ENCODE measurements around the gene HSF5. TPM values are rescaled to one million over a fixed set of nuclear protein-coding genes. Genes with fewer than 3 reads are reported as not detected.

Gene HSF5
- polyA plus RNA-seq, 3 donors = 0.07 TPM; not detected in 2

DNA sequence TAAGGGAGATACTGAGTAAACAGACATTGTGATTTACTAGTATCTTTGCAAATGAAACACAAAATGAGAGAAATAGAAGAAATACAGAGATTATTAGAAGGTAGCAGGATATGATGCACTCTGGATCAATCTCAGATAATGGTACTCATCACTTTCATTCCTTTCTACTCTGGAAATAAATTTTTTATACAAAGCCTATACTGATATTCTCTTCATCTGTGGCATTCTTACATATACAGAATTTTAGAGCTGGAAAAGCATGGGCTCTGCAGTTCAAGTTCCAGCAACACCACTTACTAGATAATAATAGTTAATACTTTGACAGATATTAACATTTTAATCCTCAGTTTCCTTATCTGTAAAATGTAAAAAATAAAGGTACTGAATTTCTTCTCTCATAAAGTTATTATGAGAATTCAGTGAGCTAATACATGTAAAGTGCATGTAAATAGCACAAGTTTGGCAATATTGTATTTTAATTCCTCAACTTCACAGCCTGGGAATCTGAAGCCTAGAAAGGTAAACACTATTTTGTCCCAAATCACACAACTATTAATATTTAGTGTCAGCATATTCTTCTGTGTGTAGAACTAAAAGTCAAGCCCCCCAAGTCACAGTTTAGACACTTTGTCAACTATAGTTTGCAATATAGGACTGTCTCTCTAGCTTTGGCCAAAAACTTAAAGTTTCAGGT is 77.3 kb downstream of the HSF5 start:
- H3K79me2 ChIP-seq (ENCODE audit: insufficient read depth, low read length) = no peaks in the 10 kb centered on the region
- intact Hi-C loops (cut with micrococcal nuclease) = no loop called here
- no peaks in the 10 kb centered on the region for H3K27me3 ChIP-seq (ENCODE audit: control insufficient read depth in 2 of 2, insufficient read depth in 2 of 2, low read length in 2 of 2)
- H3K4me1 ChIP-seq (ENCODE audit: control insufficient read depth in 1 of 2, insufficient read depth in 2 of 2, low read length in 2 of 2) = no peaks in the 10 kb centered on the region
- no peaks in the 10 kb centered on the region for H4K20me1 ChIP-seq (ENCODE audit: insufficient read depth, low read length)
- Mint-ChIP-seq H3K27me3 (ENCODE audit: low read depth in 3 of 3) (peaks cover 0 to 7% (median 5%) of the 10 kb centered on the region in 3 donors), H3K9me3 (no peaks in the 10 kb centered on the region), H3K4me3 (no peak overlapping the region), H3K27ac (no peak overlapping the region), H3K4me1 (no peaks in the 10 kb centered on the region), H3K36me3 (no peaks in the 10 kb centered on the region)
- DNase-seq = no peak
- no peak overlapping the region for H3K9ac ChIP-seq (ENCODE audit: insufficient read depth, low read length, poor library complexity, severe bottlenecking)
- H2AFZ ChIP-seq (ENCODE audit: insufficient read depth, low read depth, low read length, poor library complexity, severe bottlenecking) = no peak overlapping the region
- TF ChIP-seq, protein P1, sequence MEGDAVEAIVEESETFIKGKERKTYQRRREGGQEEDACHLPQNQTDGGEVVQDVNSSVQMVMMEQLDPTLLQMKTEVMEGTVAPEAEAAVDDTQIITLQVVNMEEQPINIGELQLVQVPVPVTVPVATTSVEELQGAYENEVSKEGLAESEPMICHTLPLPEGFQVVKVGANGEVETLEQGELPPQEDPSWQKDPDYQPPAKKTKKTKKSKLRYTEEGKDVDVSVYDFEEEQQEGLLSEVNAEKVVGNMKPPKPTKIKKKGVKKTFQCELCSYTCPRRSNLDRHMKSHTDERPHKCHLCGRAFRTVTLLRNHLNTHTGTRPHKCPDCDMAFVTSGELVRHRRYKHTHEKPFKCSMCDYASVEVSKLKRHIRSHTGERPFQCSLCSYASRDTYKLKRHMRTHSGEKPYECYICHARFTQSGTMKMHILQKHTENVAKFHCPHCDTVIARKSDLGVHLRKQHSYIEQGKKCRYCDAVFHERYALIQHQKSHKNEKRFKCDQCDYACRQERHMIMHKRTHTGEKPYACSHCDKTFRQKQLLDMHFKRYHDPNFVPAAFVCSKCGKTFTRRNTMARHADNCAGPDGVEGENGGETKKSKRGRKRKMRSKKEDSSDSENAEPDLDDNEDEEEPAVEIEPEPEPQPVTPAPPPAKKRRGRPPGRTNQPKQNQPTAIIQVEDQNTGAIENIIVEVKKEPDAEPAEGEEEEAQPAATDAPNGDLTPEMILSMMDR (IDR thresholded peaks at IDR 0.05) = no peak
- H3K36me3 ChIP-seq (replicated peaks in 1 of 2; ENCODE audit: control insufficient read depth in 1 of 2, insufficient read depth in 2 of 2, low read length in 2 of 2) = no peaks in the 10 kb centered on the region
- no peak overlapping the region for H3K4me3 ChIP-seq (replicated peaks in 1 of 3; ENCODE audit: low read depth in 2 of 3, low read length in 3 of 3)
- H3K27ac ChIP-seq (ENCODE audit: low read depth in 1 of 2, low read length in 2 of 2) = no peak overlapping the region
- H3K9me3 ChIP-seq (replicated peaks in 1 of 2; ENCODE audit: control insufficient read depth in 1 of 2, insufficient read depth in 1 of 2, low read length in 2 of 2) = no peaks in the 10 kb centered on the region
- H3K4me2 ChIP-seq (replicated peaks; ENCODE audit: extremely low read depth, low read length, poor library complexity, severe bottlenecking) = no peak overlapping the region

- H3K9me3 ChIP-seq (replicated peaks in 1 of 2; ENCODE audit: control insufficient read depth in 1 of 2, insufficient read depth in 1 of 2, low read length in 2 of 2) = no peaks in the 10 kb centered on the region
- DNase-seq = no peak
- Mint-ChIP-seq H3K36me3 (no peaks in the 10 kb centered on the region), H3K4me1 (no peaks in the 10 kb centered on the region), H3K27ac (no peak overlapping the region), H3K27me3 (ENCODE audit: low read depth in 3 of 3) (peaks cover 2 to 11% (median 5%) of the 10 kb centered on the region in 3 donors), H3K9me3 (no peaks in the 10 kb centered on the region), H3K4me3 (no peak overlapping the region)
- H3K36me3 ChIP-seq (replicated peaks in 1 of 2; ENCODE audit: control insufficient read depth in 1 of 2, insufficient read depth in 2 of 2, low read length in 2 of 2) = no peaks in the 10 kb centered on the region
- no peak overlapping the region for H2AFZ ChIP-seq (ENCODE audit: insufficient read depth, low read depth, low read length, poor library complexity, severe bottlenecking)
- H3K4me1 ChIP-seq (ENCODE audit: control insufficient read depth in 1 of 2, insufficient read depth in 2 of 2, low read length in 2 of 2) = no peaks in the 10 kb centered on the region
- no peak overlapping the region for H3K9ac ChIP-seq (ENCODE audit: insufficient read depth, low read length, poor library complexity, severe bottlenecking)
- H3K27ac ChIP-seq (ENCODE audit: low read depth in 1 of 2, low read length in 2 of 2) = no peak overlapping the region
- intact Hi-C loops (cut with micrococcal nuclease) = no loop called here
- no peaks in the 10 kb centered on the region for H3K79me2 ChIP-seq (ENCODE audit: insufficient read depth, low read length)
- no peak overlapping the region for H3K4me3 ChIP-seq (replicated peaks in 1 of 3; ENCODE audit: low read depth in 2 of 3, low read length in 3 of 3)
- H4K20me1 ChIP-seq (ENCODE audit: insufficient read depth, low read length) = no peaks in the 10 kb centered on the region
- no peak overlapping the region for H3K4me2 ChIP-seq (replicated peaks; ENCODE audit: extremely low read depth, low read length, poor library complexity, severe bottlenecking)
- TF ChIP-seq, protein P1 (IDR thresholded peaks at IDR 0.05) = no peak
- WGBS (ENCODE audit: insufficient coverage) = 92% methylated on average over 1 of the region's 5 CpGs
- no peaks in the 10 kb centered on the region for H3K27me3 ChIP-seq (ENCODE audit: control insufficient read depth in 2 of 2, insufficient read depth in 2 of 2, low read length in 2 of 2)
Measured at GRCh38 chr17:58409432-58409831, 78.8 kb downstream of the HSF5 start.

Data from CD14-positive monocyte (primary cell).